Measurements from ENCODE around the gene TP53INP2.

DNA sequence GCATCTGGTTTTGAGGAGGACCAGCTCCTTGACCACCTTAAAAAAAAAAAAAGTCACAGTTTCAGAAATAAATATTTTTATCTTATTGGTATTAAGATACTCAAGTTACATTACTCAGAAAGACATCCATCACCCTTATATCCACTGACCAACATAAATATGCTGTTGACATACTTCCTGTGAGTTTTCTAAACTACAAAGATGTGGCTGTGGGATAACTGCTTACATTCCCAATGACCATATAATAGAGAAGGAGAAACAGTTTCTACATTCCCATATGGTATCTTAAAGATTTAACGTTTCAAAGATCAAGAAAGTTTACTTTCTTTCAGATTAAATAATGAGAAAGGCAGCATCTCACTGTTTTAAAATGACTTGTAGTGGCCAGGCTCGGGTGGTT, 46.3 kb downstream of the TP53INP2 start:
- TF ChIP-seq, protein P1, sequence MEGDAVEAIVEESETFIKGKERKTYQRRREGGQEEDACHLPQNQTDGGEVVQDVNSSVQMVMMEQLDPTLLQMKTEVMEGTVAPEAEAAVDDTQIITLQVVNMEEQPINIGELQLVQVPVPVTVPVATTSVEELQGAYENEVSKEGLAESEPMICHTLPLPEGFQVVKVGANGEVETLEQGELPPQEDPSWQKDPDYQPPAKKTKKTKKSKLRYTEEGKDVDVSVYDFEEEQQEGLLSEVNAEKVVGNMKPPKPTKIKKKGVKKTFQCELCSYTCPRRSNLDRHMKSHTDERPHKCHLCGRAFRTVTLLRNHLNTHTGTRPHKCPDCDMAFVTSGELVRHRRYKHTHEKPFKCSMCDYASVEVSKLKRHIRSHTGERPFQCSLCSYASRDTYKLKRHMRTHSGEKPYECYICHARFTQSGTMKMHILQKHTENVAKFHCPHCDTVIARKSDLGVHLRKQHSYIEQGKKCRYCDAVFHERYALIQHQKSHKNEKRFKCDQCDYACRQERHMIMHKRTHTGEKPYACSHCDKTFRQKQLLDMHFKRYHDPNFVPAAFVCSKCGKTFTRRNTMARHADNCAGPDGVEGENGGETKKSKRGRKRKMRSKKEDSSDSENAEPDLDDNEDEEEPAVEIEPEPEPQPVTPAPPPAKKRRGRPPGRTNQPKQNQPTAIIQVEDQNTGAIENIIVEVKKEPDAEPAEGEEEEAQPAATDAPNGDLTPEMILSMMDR (IDR thresholded peaks at IDR 0.05; ENCODE audit: low read depth, low read length), result no peak
- no peak for TF ChIP-seq POLR2A (IDR thresholded peaks at IDR 0.05; ENCODE audit: extremely low read depth, insufficient read length)
- TF ChIP-seq, protein P2, sequence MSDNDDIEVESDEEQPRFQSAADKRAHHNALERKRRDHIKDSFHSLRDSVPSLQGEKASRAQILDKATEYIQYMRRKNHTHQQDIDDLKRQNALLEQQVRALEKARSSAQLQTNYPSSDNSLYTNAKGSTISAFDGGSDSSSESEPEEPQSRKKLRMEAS (IDR thresholded peaks at IDR 0.05; ENCODE audit: low read depth, low read length), result no peak
- no peak for TF ChIP-seq MYC (IDR thresholded peaks at IDR 0.05; ENCODE audit: low read depth, low read length)
